Suprapubic skin (tissue), 4 donors: Measurements from ENCODE around the gene AGAP3.

Experiments used
- CTCF ChIP-seq, 2 donors: fragments of 200-600 bp in 1 of 2; fragments of 450-650 bp in 1 of 2; sonication (generic) in 1 of 2; IDR thresholded peaks; one replicate each; pipeline ENCODE4 v1.5.1; 2016 to 2019; ENCODE audit warnings: antibody characterized with exemption in 2 of 2, mild to moderate bottlenecking in 1 of 2, moderate library complexity in 1 of 2
- EP300 ChIP-seq: sonication (generic); formaldehyde crosslinking; IDR thresholded peaks from one replicate; pipeline ENCODE4 v1.6.1; 2017; ENCODE audit warnings: antibody characterized with exemption
- POLR2A ChIP-seq, 2 donors: fragments of 450-650 bp; IDR thresholded peaks; one replicate each; pipeline ENCODE4 v1.6.1; 2017; ENCODE audit warnings: antibody characterized with exemption in 2 of 2, mild to moderate bottlenecking in 2 of 2, moderate library complexity in 2 of 2
- POLR2AphosphoS5 ChIP-seq, 3 donors: sonication (generic); formaldehyde crosslinking; IDR thresholded peaks; one replicate each; pipeline ENCODE4 v1.6.1; 2017; ENCODE audit warnings: antibody characterized with exemption in 3 of 3

DNA sequence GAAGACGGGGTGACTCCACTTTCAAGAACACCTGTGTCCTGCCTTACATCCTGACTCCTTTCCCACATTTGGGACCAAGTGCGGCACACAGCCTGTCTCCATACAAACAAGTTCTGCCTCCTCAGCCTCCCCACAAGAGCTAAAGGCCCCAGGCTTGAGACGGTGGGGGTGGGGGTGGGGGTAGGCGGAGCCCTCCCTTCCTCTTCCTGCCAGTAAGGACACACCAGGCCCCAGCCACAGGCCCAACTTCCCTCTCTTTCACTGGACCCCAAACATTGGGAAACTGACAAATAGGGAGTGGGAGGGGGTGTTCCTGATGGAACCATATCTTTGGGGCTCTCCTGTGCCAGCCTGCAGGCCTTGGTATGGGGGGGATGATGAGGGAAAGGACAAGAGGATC lies 33.2 kb upstream of the AGAP3 start:
- TF ChIP-seq CTCF (IDR thresholded peaks at IDR 0.05) (no peak), EP300 (no peak), POLR2AphosphoS5 (IDR thresholded peaks at IDR 0.05) (no peak), POLR2A (IDR thresholded peaks at IDR 0.05) (no peak)
